ENCODE results near the gene AKT2.

GRCh38 chr19:40210889-40211288 lies 74.3 kb downstream of the AKT2 start:
- TF ChIP-seq CTCF (IDR thresholded peaks at IDR 0.05) (no peak), POLR2A (IDR thresholded peaks at IDR 0.05) (no peak)
